GM19240 (cell line): Measurements from ENCODE around the gene MORN1.

Source experiments
- DNase-seq: peaks from one replicate; pipeline ENCODE4 v3.0.0; 2011; ENCODE audit warnings: low spot score; ENCODE audit not compliant: insufficient read length

The MORN1 gene

GRCh38 chr1:2292725-2293450 lies 98.5 kb downstream of the MORN1 start:
- no peak for DNase-seq

- DNase-seq: no peak
Observed at GRCh38 chr1:2291577-2291976, 99.8 kb downstream of the MORN1 start.

- DNase-seq: no peak
Observed at GRCh38 chr1:2290595-2291510, 100.5 kb downstream of the MORN1 start.

- DNase-seq: no peak
Observed at GRCh38 chr1:2290171-2290578, 101.2 kb downstream of the MORN1 start.

- no peak for DNase-seq
Observed at GRCh38 chr1:2289607-2290006, 101.7 kb downstream of the MORN1 start.

GRCh38 chr1:2288816-2289536 lies 102.4 kb downstream of the MORN1 start:
- no peak for DNase-seq

GRCh38 chr1:2288311-2288710 lies 103.0 kb downstream of the MORN1 start:
- no peak for DNase-seq

GRCh38 chr1:2287649-2288048 lies 103.7 kb downstream of the MORN1 start:
- no peak for DNase-seq

GRCh38 chr1:2286923-2287322 lies 104.4 kb downstream of the MORN1 start:
- no peak for DNase-seq

- no peak for DNase-seq
Observed at GRCh38 chr1:2284932-2285331, 106.4 kb downstream of the MORN1 start.

- no peak for DNase-seq
Observed at GRCh38 chr1:2283991-2284895, 107.1 kb downstream of the MORN1 start.

GRCh38 chr1:2283371-2283990 lies 107.9 kb downstream of the MORN1 start:
- no peak for DNase-seq

- no peak for DNase-seq
Observed at GRCh38 chr1:2282556-2283270, 108.6 kb downstream of the MORN1 start.

- no peak for DNase-seq
Observed at GRCh38 chr1:2279817-2280216, 111.5 kb downstream of the MORN1 start.

GRCh38 chr1:2279210-2279639 lies 112.1 kb downstream of the MORN1 start:
- DNase-seq: no peak

GRCh38 chr1:2278591-2279209 lies 112.7 kb downstream of the MORN1 start:
- no peak for DNase-seq

- DNase-seq: no peak
Observed at GRCh38 chr1:2277741-2278488, 113.4 kb downstream of the MORN1 start.

- DNase-seq: no peak
Observed at GRCh38 chr1:2276803-2277580, 114.4 kb downstream of the MORN1 start.
